ENCODE results near the gene PSAP.
A peak's percentile ranks its signal among the peaks of the same experiment; 100 is the strongest.

Gene PSAP

GRCh38 chr10:71868192-71868697, 17.2 kb upstream of the PSAP start:
- no peak for DNase-seq (ENCODE audit: low spot score)
- in situ Hi-C loops (cut with MboI; ENCODE audit: low sequenced_read_pairs, unreplicated experiment) = no loop called here
- TF ChIP-seq CTCF (IDR thresholded peaks at IDR 0.05; ENCODE audit: borderline replicate concordance, control extremely low read depth, extremely low read depth, insufficient read depth, missing control alignments) = no peak

DNA sequence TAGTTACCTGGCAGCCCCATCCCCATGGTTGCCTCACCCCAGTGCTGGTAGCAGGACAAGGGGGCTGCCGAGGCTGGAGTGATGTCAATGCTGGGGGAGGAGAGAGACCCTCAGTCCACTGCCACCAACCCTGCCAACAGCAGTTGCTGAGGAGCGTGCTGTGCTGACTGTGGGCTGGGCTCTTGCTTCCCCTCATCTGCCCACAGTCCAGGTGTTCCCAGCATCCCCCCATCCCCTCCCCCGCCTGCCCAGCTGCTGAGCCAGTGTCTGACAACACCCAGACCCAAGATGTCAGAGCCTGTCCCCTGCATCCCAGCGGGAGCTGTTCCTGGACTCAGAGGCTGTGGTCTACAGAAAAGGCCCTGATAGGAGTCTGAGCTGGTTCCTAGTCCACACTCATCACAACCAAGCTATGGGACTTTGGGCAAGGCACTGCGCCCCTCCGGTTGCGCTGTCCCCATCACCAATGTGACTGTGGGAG, 14.6 kb upstream of the PSAP start:
- no peak for DNase-seq (ENCODE audit: low spot score)
- in situ Hi-C loops (cut with MboI; ENCODE audit: low sequenced_read_pairs, unreplicated experiment) = no loop called here
- TF ChIP-seq CTCF (IDR thresholded peaks at IDR 0.05; ENCODE audit: borderline replicate concordance, control extremely low read depth, extremely low read depth, insufficient read depth, missing control alignments) = no peak

DNA sequence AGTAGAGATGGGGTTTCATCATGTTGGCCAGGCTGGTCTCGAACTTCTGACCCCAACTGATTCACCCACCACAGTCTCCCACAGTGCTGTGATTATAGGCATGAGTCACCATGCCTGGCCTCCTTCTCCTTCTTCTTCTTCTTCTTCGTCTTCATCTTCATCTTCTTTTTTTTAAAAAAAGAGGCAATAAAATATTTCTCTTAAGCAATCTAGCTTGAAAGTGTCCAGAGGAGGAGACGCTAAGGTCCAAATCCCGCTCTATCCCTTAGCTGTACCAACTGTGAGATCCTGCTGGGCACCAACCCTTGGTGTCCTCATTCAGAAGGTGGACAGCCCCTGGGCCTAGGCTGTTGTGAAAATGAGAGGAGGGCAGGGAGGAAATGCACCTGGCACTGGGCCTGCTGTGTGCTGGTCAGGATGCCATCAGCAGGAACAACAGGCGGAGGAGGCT, 13.9 kb upstream of the PSAP start:
- in situ Hi-C loops (cut with MboI; ENCODE audit: low sequenced_read_pairs, unreplicated experiment) = no loop called here

DNA sequence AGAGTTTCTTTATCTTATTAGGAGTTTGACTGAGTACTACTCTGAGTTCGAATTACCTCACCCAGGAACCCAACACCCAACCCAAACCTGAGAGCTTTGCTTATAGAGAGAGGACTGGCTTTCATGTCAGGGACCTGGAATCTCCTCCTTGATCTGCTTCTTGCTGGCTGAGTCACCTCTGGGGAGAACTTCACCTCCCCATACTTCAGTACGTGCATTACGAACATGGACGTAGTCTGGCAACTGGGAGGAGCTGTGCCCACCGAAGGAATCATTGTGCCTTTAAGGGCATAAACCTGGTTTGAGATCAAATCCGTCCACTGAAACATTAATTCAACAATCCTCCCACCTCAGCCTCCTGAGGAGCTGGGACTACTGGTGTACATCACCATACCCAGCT, 12.2 kb upstream of the PSAP start:
- in situ Hi-C loops (cut with MboI; ENCODE audit: low sequenced_read_pairs, unreplicated experiment) = no loop called here
- no peak for DNase-seq (ENCODE audit: low spot score)
- TF ChIP-seq CTCF (IDR thresholded peaks at IDR 0.05; ENCODE audit: borderline replicate concordance, control extremely low read depth, extremely low read depth, insufficient read depth, missing control alignments) = no peak

More for the DNA sequence above, 13.9 kb upstream of the PSAP start:
- no peak for TF ChIP-seq CTCF (IDR thresholded peaks at IDR 0.05; ENCODE audit: borderline replicate concordance, control extremely low read depth, extremely low read depth, insufficient read depth, missing control alignments)
- DNase-seq (ENCODE audit: low spot score) = no peak

DNA sequence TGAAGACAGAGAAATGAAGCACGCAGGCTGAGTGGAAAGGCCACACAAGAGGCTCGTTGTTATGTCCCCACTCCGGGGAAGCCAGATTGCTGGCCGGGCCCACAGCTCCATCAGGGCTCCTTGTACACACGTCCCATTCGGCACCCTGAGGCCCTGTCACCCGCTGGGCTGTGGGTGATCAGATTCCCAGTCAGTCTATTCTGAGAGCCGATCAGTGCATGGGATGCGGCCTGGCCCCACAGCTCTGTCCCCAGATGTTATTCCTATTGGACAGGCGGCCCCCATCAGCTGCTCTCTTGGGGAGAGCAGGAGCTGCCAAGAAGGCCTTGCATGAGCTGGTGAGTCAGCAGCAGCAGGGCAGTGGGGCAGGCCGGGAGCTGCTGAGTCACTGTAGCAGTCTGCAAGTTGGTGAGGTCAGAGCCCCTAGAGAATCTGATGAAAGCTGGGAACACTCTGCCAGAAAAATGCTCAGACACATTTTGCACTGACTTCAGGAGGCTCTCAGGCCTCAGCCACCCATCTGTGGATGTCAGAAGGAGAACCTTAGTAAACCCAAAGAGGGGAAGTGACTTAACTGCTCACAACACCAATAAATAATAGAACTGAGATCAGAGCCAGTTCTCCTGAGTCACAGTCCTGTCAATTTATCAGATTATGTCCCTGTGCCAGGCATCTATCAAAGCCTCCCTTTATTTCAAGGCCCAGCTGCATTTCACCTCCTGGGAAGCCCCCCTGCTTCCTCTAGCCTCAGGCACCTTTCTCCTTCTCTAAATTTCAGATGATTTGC, 9.4 kb upstream of the PSAP start:
- TF ChIP-seq CTCF (IDR thresholded peaks at IDR 0.05; ENCODE audit: borderline replicate concordance, control extremely low read depth, extremely low read depth, insufficient read depth, missing control alignments) = no peak
- DNase-seq (ENCODE audit: low spot score) = peak; percentile 64
- in situ Hi-C loops (cut with MboI; ENCODE audit: low sequenced_read_pairs, unreplicated experiment) = no loop called here

DNA sequence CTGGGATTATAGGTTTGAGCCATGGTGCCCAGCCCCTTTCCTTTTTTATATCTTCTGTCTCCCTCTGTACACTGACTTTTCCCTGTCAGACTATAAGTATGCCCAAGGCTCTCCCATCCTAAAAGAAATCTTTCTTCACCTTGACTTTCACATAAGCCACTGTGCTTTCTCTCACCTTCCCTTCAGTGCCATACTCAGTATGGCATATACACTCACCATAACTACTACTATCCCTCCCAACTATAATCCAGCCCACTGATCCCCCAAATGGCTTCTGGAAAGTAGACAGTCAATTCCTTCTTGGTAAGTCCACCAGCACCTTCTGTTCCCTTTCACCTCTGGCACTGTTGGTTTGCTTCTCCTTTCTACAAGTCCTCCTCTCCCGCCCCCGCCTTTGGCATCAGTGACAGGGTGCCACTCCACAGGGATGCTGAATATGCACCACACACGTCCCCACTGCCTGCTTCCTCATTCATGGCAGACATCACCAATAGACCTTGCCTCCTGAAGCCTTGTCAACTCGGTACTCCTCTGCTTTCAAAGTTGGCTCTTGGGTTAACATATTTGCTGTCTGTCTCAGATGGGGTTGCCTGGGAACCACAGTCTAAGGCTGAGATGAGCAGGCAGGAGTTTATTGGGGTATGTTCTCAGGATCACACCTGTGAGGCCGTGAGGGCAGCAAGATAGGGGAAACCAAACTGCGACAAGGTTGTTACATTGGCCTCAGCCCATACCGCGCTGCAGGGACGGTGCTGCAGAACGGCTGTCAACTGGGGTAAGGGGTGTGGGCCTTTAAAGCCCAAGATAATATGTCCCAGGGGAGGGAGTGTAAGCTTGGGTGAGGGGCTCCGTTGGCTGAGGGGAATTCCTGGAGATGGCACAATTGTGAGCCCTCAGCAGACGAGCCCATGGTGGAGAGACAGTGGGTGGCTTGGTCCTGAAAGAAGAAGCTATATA, 7.2 kb upstream of the PSAP start:
- DNase-seq (ENCODE audit: low spot score) = no peak
- TF ChIP-seq CTCF (IDR thresholded peaks at IDR 0.05; ENCODE audit: borderline replicate concordance, control extremely low read depth, extremely low read depth, insufficient read depth, missing control alignments) = no peak
- in situ Hi-C loops (cut with MboI; ENCODE audit: low sequenced_read_pairs, unreplicated experiment) = no loop called here
